ENCODE results near the gene SYTL2.

DNA sequence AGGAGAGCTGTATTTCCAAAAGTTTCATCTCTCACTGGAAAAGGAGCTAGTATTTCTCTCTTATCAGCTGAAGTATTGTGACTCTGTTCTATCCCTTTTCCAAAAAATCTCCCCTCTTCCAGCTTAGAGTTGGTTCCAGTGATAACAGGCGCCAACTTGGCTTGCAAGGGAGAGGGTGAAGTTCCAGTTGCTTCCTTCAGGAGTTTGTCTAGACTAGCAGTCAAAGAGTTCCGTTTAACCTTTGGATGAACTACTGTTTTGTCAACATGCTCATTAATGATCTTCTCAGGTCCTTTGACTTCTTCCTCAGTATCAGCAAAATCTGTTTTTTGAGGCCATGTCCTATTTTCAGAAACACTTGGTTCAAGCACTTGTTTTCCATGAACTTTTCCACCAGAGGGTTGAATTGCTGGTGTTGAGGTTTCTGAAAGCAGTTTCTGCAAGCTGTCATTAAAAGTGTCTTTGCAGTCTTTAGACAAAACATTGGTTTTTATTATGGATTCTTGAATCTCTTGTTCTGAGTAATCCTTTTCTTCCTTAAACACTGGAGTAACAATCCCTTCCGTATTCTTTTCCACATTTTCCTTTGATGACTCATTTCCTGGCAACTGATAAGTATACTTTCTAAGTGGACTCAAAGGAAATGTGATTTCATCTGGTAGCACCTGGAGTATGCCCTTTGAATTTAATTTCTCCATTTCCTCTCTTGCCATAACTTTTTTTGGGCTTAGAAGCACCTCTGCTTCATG lies 85.3 kb downstream of the SYTL2 start:
- TF ChIP-seq, protein P1, sequence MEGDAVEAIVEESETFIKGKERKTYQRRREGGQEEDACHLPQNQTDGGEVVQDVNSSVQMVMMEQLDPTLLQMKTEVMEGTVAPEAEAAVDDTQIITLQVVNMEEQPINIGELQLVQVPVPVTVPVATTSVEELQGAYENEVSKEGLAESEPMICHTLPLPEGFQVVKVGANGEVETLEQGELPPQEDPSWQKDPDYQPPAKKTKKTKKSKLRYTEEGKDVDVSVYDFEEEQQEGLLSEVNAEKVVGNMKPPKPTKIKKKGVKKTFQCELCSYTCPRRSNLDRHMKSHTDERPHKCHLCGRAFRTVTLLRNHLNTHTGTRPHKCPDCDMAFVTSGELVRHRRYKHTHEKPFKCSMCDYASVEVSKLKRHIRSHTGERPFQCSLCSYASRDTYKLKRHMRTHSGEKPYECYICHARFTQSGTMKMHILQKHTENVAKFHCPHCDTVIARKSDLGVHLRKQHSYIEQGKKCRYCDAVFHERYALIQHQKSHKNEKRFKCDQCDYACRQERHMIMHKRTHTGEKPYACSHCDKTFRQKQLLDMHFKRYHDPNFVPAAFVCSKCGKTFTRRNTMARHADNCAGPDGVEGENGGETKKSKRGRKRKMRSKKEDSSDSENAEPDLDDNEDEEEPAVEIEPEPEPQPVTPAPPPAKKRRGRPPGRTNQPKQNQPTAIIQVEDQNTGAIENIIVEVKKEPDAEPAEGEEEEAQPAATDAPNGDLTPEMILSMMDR (IDR thresholded peaks at IDR 0.05; ENCODE audit: low read depth, low read length), result no peak
- TF ChIP-seq EZH2phosphoT487 (IDR thresholded peaks at IDR 0.05; ENCODE audit: low read depth), result no peak

Data from OCI-LY3 (cell line).